ENCODE results near the gene CHRDL2. TPM values are rescaled to one million over a fixed set of nuclear protein-coding genes. Genes with fewer than 3 reads are reported as not detected.
A peak's percentile ranks its signal among the peaks of the same experiment; 100 is the strongest.

CHRDL2 gene
- polyA plus RNA-seq, 2 of the 4 experiments (the other 2 are of a cell fraction), result 2.3 to 5.8 TPM

DNA sequence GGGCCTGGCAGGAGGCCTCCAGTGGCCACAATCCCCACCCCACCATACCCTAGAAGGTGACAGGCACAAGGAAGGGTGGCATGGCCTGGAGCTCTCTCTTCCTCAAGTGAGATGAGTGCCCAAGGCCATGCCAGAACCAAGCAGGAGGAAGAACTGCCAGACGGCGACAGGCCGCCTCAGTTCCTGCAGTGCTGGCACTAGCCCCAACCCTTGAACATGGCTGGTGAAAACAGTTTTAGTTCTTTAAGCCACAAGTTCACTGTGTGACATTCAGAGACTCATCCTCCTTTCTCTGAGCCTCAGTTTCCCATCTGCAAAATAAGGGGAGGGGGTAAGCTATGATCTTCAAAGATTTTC is 9.8 kb downstream of the CHRDL2 start (continued):
- TF ChIP-seq NPAS2 (CRISPR knock-in tag; IDR thresholded peaks at IDR 0.05; ENCODE audit: borderline replicate concordance), result no peak
- TF ChIP-seq CBX2 (IDR thresholded peaks at IDR 0.05; ENCODE audit: borderline replicate concordance, low read depth), result no peak
- TF ChIP-seq CBX8 (IDR thresholded peaks at IDR 0.05), result no peak
- TF ChIP-seq, protein P1, sequence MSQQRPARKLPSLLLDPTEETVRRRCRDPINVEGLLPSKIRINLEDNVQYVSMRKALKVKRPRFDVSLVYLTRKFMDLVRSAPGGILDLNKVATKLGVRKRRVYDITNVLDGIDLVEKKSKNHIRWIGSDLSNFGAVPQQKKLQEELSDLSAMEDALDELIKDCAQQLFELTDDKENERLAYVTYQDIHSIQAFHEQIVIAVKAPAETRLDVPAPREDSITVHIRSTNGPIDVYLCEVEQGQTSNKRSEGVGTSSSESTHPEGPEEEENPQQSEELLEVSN (IDR thresholded peaks at IDR 0.05; ENCODE audit: borderline replicate concordance, low read depth), result no peak
- no peak for TF ChIP-seq EHMT2 (IDR thresholded peaks at IDR 0.05; ENCODE audit: low read depth)
- no peak for TF ChIP-seq FOXS1 (CRISPR knock-in tag; IDR thresholded peaks at IDR 0.05)
- TF ChIP-seq FOSB (CRISPR knock-in tag; IDR thresholded peaks at IDR 0.05), result no peak

DNA sequence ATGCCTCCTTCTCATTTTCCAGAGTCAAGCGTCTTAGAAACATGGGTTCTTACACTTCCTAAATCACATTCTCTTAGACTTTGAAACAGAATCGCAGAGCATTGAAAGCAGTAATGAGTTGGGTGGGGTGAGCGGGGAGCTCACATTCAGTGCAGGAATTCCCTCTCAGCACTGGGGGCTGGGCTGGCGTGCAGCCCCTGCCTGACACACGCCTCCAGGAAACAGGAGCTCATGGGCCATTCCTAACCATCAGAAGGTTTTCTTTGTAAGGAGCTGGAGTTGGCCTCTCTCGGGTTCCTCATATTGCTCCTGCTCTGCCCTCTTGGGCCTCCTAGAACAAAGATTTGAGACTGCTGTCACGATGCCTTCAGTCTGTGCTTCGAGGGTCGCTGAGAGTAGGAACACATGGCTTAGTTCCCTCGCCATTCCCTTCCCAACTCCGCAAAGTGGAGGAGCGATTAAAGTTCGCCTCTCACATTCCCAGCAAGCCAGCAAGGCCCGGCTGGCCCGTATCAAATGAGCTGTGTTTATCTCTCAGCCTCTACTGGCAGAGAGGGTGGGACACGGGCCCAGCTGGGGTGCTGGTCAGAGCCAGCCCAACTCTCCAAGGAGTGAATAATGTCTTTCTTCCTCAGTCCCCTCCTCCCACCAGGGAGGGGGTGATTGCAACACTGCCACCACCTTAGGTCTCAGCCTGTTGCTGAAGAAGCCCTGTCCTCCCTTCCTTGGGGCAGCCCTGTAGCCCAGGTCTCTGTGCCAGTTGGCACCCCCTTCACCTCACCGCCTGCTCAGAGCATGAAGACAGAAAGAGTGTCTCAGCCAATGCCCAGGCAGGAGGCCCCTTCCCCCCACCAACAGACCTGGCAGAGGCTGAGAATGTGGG is 10.4 kb downstream of the CHRDL2 start:
- ATAC-seq (no peak), FAIRE-seq (no peak), DNase-seq (ENCODE audit: low read depth in 1 of 2, low spot score in 1 of 2) (no peak)
- CTCF ChIA-PET, result interaction anchor here (0.6 to 11.4 kb wide), 7 partner anchors 8 to 109 kb away, joined by 3 to 241 read pairs (median 3); no protein-coding TSS in a partner anchor
- H3K27ac ChIP-seq, result peak overlapping the region in 1 of 2 experiments; percentile 62; a peak in 3 of 6 replicates
- peaks cover 6% of the 10 kb centered on the region; the same call in 2 of the 3 replicates for H3K4me1 ChIP-seq
- no peak overlapping the region for H3K4me2 ChIP-seq
- no peaks in the 10 kb centered on the region for H3K9me3 ChIP-seq
- H3K4me3 ChIP-seq, result no peak overlapping the region
- 79% methylated on average over 17 of the region's 17 CpGs for WGBS (ENCODE audit: missing lambda C conversion rate)
- TF ChIP-seq TP53 (CRISPR knock-in tag; IDR thresholded peaks at IDR 0.05), result no peak
- TF ChIP-seq MYC (IDR thresholded peaks at IDR 0.05; ENCODE audit: borderline replicate concordance, low read length), result no peak
- TF ChIP-seq HDAC2 (IDR thresholded peaks at IDR 0.05), result no peak
- TF ChIP-seq, protein P2, sequence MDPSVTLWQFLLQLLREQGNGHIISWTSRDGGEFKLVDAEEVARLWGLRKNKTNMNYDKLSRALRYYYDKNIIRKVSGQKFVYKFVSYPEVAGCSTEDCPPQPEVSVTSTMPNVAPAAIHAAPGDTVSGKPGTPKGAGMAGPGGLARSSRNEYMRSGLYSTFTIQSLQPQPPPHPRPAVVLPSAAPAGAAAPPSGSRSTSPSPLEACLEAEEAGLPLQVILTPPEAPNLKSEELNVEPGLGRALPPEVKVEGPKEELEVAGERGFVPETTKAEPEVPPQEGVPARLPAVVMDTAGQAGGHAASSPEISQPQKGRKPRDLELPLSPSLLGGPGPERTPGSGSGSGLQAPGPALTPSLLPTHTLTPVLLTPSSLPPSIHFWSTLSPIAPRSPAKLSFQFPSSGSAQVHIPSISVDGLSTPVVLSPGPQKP (IDR thresholded peaks at IDR 0.05; ENCODE audit: low read depth, low read length), result no peak
- TF ChIP-seq RCOR1 (IDR thresholded peaks at IDR 0.05; ENCODE audit: low read depth, low read length), result no peak
- TF ChIP-seq HOXB5 (CRISPR knock-in tag; IDR thresholded peaks at IDR 0.05), result no peak
- TF ChIP-seq, protein P3, sequence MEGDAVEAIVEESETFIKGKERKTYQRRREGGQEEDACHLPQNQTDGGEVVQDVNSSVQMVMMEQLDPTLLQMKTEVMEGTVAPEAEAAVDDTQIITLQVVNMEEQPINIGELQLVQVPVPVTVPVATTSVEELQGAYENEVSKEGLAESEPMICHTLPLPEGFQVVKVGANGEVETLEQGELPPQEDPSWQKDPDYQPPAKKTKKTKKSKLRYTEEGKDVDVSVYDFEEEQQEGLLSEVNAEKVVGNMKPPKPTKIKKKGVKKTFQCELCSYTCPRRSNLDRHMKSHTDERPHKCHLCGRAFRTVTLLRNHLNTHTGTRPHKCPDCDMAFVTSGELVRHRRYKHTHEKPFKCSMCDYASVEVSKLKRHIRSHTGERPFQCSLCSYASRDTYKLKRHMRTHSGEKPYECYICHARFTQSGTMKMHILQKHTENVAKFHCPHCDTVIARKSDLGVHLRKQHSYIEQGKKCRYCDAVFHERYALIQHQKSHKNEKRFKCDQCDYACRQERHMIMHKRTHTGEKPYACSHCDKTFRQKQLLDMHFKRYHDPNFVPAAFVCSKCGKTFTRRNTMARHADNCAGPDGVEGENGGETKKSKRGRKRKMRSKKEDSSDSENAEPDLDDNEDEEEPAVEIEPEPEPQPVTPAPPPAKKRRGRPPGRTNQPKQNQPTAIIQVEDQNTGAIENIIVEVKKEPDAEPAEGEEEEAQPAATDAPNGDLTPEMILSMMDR (IDR thresholded peaks at IDR 0.05), result no peak
- TF ChIP-seq KDM1A (IDR thresholded peaks at IDR 0.05; ENCODE audit: low read depth), result no peak
- TF ChIP-seq KDM5A (IDR thresholded peaks at IDR 0.05), result no peak
- TF ChIP-seq, protein P4, sequence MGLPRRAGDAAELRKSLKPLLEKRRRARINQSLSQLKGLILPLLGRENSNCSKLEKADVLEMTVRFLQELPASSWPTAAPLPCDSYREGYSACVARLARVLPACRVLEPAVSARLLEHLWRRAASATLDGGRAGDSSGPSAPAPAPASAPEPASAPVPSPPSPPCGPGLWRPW (IDR thresholded peaks at IDR 0.05), result no peak
- no peak for TF ChIP-seq RARB (CRISPR knock-in tag; IDR thresholded peaks at IDR 0.05)
- TF ChIP-seq, protein P5, sequence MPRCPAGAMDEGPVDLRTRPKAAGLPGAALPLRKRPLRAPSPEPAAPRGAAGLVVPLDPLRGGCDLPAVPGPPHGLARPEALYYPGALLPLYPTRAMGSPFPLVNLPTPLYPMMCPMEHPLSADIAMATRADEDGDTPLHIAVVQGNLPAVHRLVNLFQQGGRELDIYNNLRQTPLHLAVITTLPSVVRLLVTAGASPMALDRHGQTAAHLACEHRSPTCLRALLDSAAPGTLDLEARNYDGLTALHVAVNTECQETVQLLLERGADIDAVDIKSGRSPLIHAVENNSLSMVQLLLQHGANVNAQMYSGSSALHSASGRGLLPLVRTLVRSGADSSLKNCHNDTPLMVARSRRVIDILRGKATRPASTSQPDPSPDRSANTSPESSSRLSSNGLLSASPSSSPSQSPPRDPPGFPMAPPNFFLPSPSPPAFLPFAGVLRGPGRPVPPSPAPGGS (IDR thresholded peaks at IDR 0.05), result no peak
- TF ChIP-seq, protein P6, sequence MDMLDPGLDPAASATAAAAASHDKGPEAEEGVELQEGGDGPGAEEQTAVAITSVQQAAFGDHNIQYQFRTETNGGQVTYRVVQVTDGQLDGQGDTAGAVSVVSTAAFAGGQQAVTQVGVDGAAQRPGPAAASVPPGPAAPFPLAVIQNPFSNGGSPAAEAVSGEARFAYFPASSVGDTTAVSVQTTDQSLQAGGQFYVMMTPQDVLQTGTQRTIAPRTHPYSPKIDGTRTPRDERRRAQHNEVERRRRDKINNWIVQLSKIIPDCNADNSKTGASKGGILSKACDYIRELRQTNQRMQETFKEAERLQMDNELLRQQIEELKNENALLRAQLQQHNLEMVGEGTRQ (IDR thresholded peaks at IDR 0.05), result no peak
- TF ChIP-seq EHMT2 (IDR thresholded peaks at IDR 0.05; ENCODE audit: low read depth), result no peak
- no peak for TF ChIP-seq CBX8 (IDR thresholded peaks at IDR 0.05)
- TF ChIP-seq POLR2A (IDR thresholded peaks at IDR 0.05; ENCODE audit: low read length), result no peak
- TF ChIP-seq ZSCAN20 (CRISPR knock-in tag; IDR thresholded peaks at IDR 0.05), result no peak
- no peak for TF ChIP-seq HOXB13 (CRISPR knock-in tag; IDR thresholded peaks at IDR 0.05; ENCODE audit: low read depth)
- TF ChIP-seq SREBF2 (IDR thresholded peaks at IDR 0.05), result no peak
- POLR2A ChIA-PET, result no interaction called here

Measured in A549 (cell line).